Gastroesophageal sphincter (tissue), 4 donors: ENCODE results near the gene KCNH4. TPM values are rescaled to one million over a fixed set of nuclear protein-coding genes. Genes with fewer than 3 reads are reported as not detected.
"Not testable (repeated sequence)": the region's sequence is repeated elsewhere in the genome, so short reads cannot be mapped to it uniquely, and the experiment has no call there.

Experiments used
- ATAC-seq: fragments of 150-250 bp; one replicate; pipeline ENCODE4 v1.9.1; 2016; ENCODE audit warnings: mild to moderate bottlenecking, moderate library complexity
- H3K27ac ChIP-seq, 4 donors: fragments of 200-600 bp; sonication (generic) in 3 of 4; 1 replicate in 3 of 4; 2 replicates in 1 of 4; pipeline ENCODE4 v1.5.1; 2016 to 2019
- H3K27me3 ChIP-seq: fragments of 200-600 bp; sonication (generic); one replicate; pipeline ENCODE4 v1.5.1; 2019
- H3K36me3 ChIP-seq, 2 donors: fragments of 200-600 bp; sonication (generic); one replicate each; pipeline ENCODE4 v1.5.1; 2019; ENCODE audit warnings: control low read depth in 1 of 2
- H3K4me1 ChIP-seq, 3 donors: fragments of 200-600 bp; sonication (generic); 1 replicate in 2 of 3; 2 replicates in 1 of 3; pipeline ENCODE4 v1.5.1; 2016 to 2019; ENCODE audit warnings: control low read depth in 2 of 3
- H3K4me3 ChIP-seq, 2 donors: fragments of 200-600 bp; sonication (generic); one replicate each; pipeline ENCODE4 v1.5.1; 2019; ENCODE audit warnings: mild to moderate bottlenecking in 1 of 2, moderate library complexity in 1 of 2
- H3K9me3 ChIP-seq, 3 donors: fragments of 200-600 bp; sonication (generic); one replicate each; pipeline ENCODE4 v1.5.1; 2017 to 2019; ENCODE audit warnings: control low read depth in 2 of 3
- CTCF ChIP-seq, 4 experiments: fragments of 200-600 bp in 2 of 4; fragments of 450-650 bp in 2 of 4; sonication (generic) in 1 of 4; IDR thresholded peaks; one replicate each; pipeline ENCODE4 v1.5.1; 2017 to 2019; ENCODE audit warnings: antibody characterized with exemption in 4 of 4, mild to moderate bottlenecking in 2 of 4, moderate library complexity in 2 of 4
- EP300 ChIP-seq: sonication (generic); formaldehyde crosslinking; IDR thresholded peaks from one replicate; pipeline ENCODE4 v1.6.1; 2017; ENCODE audit warnings: antibody characterized with exemption, mild to moderate bottlenecking
- POLR2A ChIP-seq, 2 donors: fragments of 450-650 bp; IDR thresholded peaks; one replicate each; pipeline ENCODE4 v1.6.1; 2017; ENCODE audit warnings: antibody characterized with exemption in 2 of 2, mild to moderate bottlenecking in 2 of 2, moderate library complexity in 1 of 2
- POLR2AphosphoS5 ChIP-seq: sonication (generic); formaldehyde crosslinking; IDR thresholded peaks from one replicate; pipeline ENCODE4 v1.6.1; 2017; ENCODE audit warnings: antibody characterized with exemption
- WGBS, 2 donors: methylation state at CpG; one replicate each; pipeline ENCODE4 v1.1.5; 2018; ENCODE audit warnings: low coverage in 1 of 2; 5-methylcytosine and 5-hydroxymethylcytosine counted together
- total RNA-seq, 4 donors: library from RNA; depleted of rRNA; stranded (reverse); fragments of >200 nt; gene quantifications; one replicate each; pipeline ENCODE4 v1.1.0, GENCODE V29; 2016

Gene KCNH4
- total RNA-seq, 4 donors from 2014 or later = 0.16 to 0.27 (median 0.17) TPM; not detected in 1

GRCh38 chr17:42146911-42147607, 33.9 kb downstream of the KCNH4 start:
- Histone ChIP-seq H3K9me3 (no peaks in the 10 kb centered on the region), H3K27me3 (no peaks in the 10 kb centered on the region), H3K4me1 (peaks cover 0 to 49% (median 23%) of the 10 kb centered on the region in 3 donors), H3K27ac (no peak overlapping the region), H3K36me3 (peaks cover 0 to 74% of the 10 kb centered on the region in 2 donors), H3K4me3 (no peak overlapping the region)
- ATAC-seq = no peak
- 76 to 89% methylated on average over 3 to 10 of the region's 13 CpGs for WGBS, 2 donors
- TF ChIP-seq POLR2AphosphoS5 (no peak), POLR2A (IDR thresholded peaks at IDR 0.05) (no peak), CTCF (IDR thresholded peaks at IDR 0.05) (no peak), EP300 (no peak)

GRCh38 chr17:42143138-42143537, 37.8 kb downstream of the KCNH4 start:
- ATAC-seq, H3K27me3 ChIP-seq, H3K27ac ChIP-seq, H3K9me3 ChIP-seq, H3K4me3 ChIP-seq: not testable (repeated sequence)
- WGBS, 2 donors = 58 to 80% methylated on average over 2 of the region's 4 CpGs
- peaks cover 0 to 52% (median 25%) of the 10 kb centered on the region in 3 donors for H3K4me1 ChIP-seq
- peaks cover 0 to 52% of the 10 kb centered on the region in 2 donors for H3K36me3 ChIP-seq

- Histone ChIP-seq H3K27ac (no peak overlapping the region), H3K4me1 (peaks cover 0 to 60% (median 27%) of the 10 kb centered on the region in 3 donors)
- WGBS, 2 donors = 53 to 55% methylated on average over 6 to 7 of the region's 7 CpGs
These were observed 38.5 kb downstream of the KCNH4 start for GRCh38 chr17:42142371-42142896.

GRCh38 chr17:42141382-42141781, 39.6 kb downstream of the KCNH4 start:
- Histone ChIP-seq H3K4me1 (peaks cover 0 to 68% (median 27%) of the 10 kb centered on the region in 3 donors), H3K36me3 (peaks cover 0 to 41% of the 10 kb centered on the region in 2 donors), H3K27me3 (no peaks in the 10 kb centered on the region), H3K27ac (no peak overlapping the region), H3K9me3 (no peaks in the 10 kb centered on the region), H3K4me3 (no peak overlapping the region)
- TF ChIP-seq POLR2A (IDR thresholded peaks at IDR 0.05) = no peak
- TF ChIP-seq CTCF (IDR thresholded peaks at IDR 0.05) = no peak
- no peak for TF ChIP-seq EP300
- no peak for TF ChIP-seq POLR2AphosphoS5
- 70 to 82% methylated on average over 2 to 8 of the region's 8 CpGs for WGBS, 2 donors
- peak; percentile 36 for ATAC-seq

More at GRCh38 chr17:42142371-42142896, 38.5 kb downstream of the KCNH4 start:
- no peak for TF ChIP-seq POLR2A (IDR thresholded peaks at IDR 0.05)
- TF ChIP-seq CTCF (IDR thresholded peaks at IDR 0.05) = no peak
- H3K36me3 ChIP-seq = peaks cover 0 to 45% of the 10 kb centered on the region in 2 donors
- H3K4me3 ChIP-seq = no peak overlapping the region
- H3K9me3 ChIP-seq = no peaks in the 10 kb centered on the region
- ATAC-seq = no peak
- H3K27me3 ChIP-seq = no peaks in the 10 kb centered on the region

- Histone ChIP-seq H3K36me3 (peaks cover 0 to 43% of the 10 kb centered on the region in 2 donors), H3K4me1 (peaks cover 0 to 75% (median 27%) of the 10 kb centered on the region in 3 donors)
- not testable (repeated sequence) for H3K27ac ChIP-seq, H3K27me3 ChIP-seq, ATAC-seq, H3K9me3 ChIP-seq, H3K4me3 ChIP-seq
- 97 to 100% methylated on average over 3 to 7 of the region's 7 CpGs for WGBS, 2 donors
These were observed 40.3 kb downstream of the KCNH4 start for GRCh38 chr17:42140690-42141089.
